GM12873 (cell line): ENCODE measurements around the gene SLC22A23.

Source experiments
- TF ChIP-seq, protein P1 (sequence below): IDR thresholded peaks from 2 replicates; pipeline ENCODE4 v1.5.1; 2012; ENCODE audit warnings: low read depth, mild to moderate bottlenecking, moderate library complexity, low read length, control low read depth; ENCODE audit not compliant: insufficient read depth; ENCODE audit errors: missing control alignments

SLC22A23 gene

DNA sequence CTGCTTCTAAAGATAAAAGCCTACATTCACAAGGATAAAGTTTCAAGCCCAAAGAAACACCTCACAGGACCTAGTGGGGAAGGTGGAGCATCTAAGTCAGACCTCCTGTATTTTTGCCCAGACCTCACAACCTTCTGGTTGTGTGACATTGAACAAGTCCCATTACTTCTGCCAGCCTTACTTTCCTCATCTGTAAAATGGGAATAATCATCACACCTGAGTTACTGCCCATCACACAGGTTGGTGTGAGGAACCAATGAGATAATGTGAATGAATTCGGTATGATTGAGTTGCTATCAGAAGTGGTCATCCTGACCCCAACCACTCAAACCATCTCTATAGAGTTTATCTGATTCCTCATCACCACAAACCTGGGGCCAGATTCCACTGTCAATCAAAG lies 11.1 kb upstream of the SLC22A23 start:
- TF ChIP-seq, protein P1, sequence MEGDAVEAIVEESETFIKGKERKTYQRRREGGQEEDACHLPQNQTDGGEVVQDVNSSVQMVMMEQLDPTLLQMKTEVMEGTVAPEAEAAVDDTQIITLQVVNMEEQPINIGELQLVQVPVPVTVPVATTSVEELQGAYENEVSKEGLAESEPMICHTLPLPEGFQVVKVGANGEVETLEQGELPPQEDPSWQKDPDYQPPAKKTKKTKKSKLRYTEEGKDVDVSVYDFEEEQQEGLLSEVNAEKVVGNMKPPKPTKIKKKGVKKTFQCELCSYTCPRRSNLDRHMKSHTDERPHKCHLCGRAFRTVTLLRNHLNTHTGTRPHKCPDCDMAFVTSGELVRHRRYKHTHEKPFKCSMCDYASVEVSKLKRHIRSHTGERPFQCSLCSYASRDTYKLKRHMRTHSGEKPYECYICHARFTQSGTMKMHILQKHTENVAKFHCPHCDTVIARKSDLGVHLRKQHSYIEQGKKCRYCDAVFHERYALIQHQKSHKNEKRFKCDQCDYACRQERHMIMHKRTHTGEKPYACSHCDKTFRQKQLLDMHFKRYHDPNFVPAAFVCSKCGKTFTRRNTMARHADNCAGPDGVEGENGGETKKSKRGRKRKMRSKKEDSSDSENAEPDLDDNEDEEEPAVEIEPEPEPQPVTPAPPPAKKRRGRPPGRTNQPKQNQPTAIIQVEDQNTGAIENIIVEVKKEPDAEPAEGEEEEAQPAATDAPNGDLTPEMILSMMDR = no peak

DNA sequence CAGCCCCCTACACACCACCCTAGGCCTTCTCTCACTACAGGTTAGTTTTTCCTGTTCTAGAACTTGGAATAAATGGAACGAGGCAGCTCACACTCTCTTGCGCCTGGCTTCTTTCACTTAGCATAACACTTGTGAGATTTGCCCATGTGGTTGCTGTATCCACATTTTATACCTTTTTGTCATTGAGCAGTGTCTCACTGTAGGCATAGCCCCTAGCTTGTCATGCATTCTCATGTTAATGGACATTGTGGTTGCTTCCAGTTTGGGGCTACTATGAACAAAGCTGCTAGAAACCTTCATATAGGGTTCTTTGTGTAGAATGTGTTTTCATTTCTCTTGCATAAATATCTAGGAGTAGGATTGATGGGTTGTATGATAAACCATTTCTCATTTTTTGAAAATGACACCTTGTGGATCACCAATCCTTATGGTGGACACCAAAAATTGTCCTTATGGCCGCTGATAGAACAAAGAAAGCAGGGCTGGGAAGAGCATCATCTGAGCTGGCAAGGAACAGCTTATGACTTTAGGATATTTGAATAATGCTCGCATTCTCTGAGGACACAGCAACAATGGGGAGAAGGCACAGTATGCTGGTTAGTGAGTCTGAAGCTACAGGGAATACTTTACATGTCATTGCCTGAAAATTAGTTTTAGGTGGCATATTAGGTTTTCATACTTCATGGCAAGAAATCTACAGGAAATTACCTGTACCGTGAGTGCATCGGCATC lies 9.8 kb upstream of the SLC22A23 start:
- TF ChIP-seq, protein P1 = no peak

DNA sequence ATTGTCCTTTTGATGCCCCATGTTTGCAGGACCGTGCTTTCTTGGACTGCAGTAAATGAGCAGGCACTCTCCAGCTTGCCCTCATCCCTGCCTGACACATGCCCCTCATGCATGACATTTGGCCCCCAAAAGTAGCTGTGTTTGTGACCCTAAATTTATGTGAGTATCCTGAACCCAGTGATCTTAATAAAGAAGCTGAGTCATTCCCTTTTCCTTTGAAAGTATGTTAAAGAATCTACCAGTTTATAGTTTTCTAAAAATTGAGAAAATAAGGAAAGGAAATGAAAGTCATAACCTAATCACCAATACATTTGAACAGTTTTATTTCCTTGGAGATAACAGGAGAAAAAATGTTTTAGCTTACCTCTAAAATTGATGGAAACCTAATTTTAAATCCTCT lies 3.4 kb upstream of the SLC22A23 start:
- TF ChIP-seq, protein P1 = no peak

DNA sequence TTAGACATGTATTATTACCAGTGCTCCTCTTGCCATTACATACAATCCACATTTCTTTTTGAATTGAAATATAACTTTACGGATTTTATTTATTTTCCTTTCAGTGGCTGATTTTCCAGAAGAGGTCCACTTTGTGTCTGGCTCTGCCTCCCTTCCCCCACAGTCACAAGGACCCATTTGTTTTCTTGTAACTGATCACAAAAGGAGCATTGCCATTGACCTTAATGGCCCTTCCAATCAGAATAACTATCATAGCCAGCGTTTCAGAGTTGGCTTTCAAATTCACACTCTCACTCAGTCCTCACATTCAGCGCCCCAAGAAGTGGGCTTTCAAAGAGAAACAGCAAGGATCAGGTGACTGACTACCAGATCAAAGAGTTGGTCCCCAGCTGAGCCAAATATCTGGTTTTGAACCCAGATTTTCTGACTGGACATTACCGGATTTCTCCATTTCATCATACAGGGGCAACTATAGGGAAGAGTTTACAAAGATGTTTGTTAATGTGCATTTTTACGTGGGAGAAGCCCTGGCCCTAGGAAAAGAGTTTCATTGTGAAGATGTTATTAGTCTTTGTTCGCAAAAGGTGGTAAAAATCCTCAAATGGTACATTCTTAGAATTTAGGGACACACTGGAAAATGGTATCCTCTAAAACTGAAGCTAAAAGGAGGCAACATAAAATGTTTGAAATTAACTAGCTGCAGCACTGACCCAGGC lies 2.0 kb upstream of the SLC22A23 start:
- TF ChIP-seq, protein P1 = no peak

DNA sequence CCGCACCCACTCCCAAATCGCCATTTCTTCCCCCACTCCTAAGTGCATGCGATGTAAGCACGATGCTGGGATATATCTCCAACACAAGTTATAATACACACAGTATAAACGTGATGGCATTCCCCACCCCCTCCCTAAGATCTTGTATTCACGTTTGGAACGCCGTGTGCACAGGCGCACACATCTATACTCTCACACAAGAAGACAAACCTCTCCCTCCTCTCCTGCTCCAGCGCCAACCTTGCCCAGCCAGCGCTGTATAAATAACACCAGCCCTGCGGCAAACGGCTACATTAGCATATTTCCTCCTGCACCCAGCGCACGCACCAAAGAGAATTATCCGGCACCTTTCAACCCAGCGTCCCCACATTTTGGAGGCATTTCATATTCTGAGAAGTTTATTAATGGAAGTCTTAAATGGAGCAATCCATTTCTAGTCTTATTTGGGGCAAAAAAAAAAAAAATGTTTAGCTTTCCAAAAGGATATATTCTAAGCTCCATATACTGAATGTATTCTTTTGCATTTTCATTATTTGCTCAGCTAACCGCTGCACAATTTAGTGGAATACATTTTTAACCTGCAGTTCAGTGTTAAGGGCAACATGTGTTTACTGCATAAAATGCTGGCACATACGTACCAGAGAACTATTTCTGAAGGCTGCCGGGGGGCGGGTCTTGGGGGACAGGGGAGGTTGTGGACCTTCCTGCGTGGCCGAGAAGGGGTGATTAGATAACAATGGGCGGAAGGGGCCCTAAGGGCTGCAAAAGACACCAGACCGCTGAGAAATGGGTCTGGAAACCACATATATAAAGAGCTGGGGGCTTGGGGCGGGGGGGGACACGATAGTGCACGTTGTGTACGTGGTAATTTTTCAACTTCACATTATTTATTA lies 1.1 kb upstream of the SLC22A23 start:
- TF ChIP-seq, protein P1 = no peak

DNA sequence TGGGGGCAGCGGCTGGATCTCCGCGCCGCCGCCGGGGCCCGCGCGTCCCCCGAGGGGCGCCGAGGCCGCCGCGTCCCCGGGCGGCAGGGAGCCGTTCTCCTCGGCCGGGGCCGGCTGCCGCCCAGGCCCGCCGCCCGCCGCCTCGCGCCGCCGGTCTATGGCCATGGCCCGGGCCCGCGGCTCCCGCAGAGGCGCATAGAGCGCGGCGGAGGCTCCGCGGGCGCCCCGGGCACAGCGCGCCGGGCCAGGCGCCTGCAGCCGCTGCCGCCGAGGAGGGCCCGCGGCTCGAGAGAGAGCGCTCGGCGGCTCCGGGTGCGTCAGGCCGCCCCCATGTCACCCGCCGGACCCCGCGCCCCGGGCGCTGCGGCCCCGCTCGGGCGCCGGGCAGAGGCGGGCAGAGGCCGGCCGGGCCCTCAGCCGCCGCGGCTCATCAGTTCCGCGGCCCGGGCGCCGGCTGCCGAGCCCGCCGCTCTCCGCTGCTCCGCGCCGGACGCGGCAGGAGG lies 404 bp downstream of the SLC22A23 start:
- TF ChIP-seq, protein P1 = no peak
